ENCODE measurements around the gene PM20D1. TPM values are rescaled to one million over a fixed set of nuclear protein-coding genes. Genes with fewer than 3 reads are reported as not detected.

The PM20D1 gene
- total and polyA plus RNA-seq, 9 donors: 0.05 to 1.8 (median 0.74) TPM; not detected in 1

GRCh38 chr1:205809942-205810345, 40.0 kb downstream of the PM20D1 start:
- H3K4me3 ChIP-seq: no peak overlapping the region
- peaks cover 32% of the 10 kb centered on the region for H3K4me1 ChIP-seq (ENCODE audit: insufficient read depth)
- H3K27ac ChIP-seq: no peak overlapping the region
- no peaks in the 10 kb centered on the region for H3K36me3 ChIP-seq
- intact Hi-C loops (cut with DNase I): no loop called here
- WGBS, 3 donors: 84 to 90% (median 89%) methylated on average over 14 of the region's 14 CpGs
- no peak for DNase-seq
- TF ChIP-seq EP300 (IDR thresholded peaks at IDR 0.05): no peak
- no peaks in the 10 kb centered on the region for H3K27me3 ChIP-seq
- H3K9me3 ChIP-seq: no peaks in the 10 kb centered on the region

GRCh38 chr1:205809469-205809868, 40.5 kb downstream of the PM20D1 start:
- TF ChIP-seq CTCF (IDR thresholded peaks at IDR 0.05): no peak
- TF ChIP-seq EP300 (IDR thresholded peaks at IDR 0.05): no peak
- no peak for TF ChIP-seq POLR2A (IDR thresholded peaks at IDR 0.05)
- DNase-seq: no peak
- WGBS, 3 donors: 70 to 82% (median 78%) methylated on average over 3 of the region's 3 CpGs
- no peaks in the 10 kb centered on the region for H3K9me3 ChIP-seq
- no peaks in the 10 kb centered on the region for H3K27me3 ChIP-seq
- H3K4me3 ChIP-seq: no peak overlapping the region
- H3K36me3 ChIP-seq: no peaks in the 10 kb centered on the region
- H3K27ac ChIP-seq: no peak overlapping the region
- intact Hi-C loops (cut with DNase I): no loop called here
- H3K4me1 ChIP-seq (ENCODE audit: insufficient read depth): peaks cover 32% of the 10 kb centered on the region

DNA sequence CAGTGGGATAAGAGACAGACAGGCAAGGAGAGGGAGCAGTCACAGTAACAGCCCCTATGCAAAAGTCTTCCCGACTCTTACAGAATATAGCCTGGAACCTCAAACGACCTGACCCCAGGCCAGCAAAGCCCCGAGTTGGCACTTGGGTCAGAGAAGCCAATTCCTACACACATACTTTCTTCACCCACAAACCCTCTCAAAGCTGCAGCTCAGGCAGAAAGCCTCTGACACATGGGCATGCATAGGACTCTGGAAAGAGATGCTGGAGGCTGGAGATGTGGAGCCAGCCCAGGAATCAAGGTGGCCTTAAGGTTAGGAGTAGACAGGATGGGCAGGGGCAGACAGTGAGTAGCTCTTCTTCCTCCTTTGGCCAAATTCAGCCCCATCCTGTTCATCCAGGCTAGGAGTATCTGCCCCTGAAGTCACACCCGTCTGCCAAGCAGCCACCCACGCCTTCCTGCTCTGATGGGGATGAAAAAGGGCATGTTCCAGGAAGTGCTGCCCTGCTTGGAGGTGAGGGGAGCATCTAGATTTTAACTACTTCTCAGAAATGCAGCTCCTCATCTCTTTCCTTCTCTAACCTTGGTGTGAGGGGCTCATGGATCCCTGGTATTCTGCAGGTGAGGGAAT, 44.7 kb downstream of the PM20D1 start:
- no peak overlapping the region for H3K4me3 ChIP-seq
- no peak overlapping the region for H3K27ac ChIP-seq
- H3K4me1 ChIP-seq (ENCODE audit: insufficient read depth): peaks cover 23% of the 10 kb centered on the region
- intact Hi-C loops (cut with DNase I): no loop called here
- TF ChIP-seq EP300 (IDR thresholded peaks at IDR 0.05) (no peak), POLR2A (IDR thresholded peaks at IDR 0.05) (no peak), CTCF (IDR thresholded peaks at IDR 0.05) (no peak)
- no peaks in the 10 kb centered on the region for H3K36me3 ChIP-seq
- DNase-seq: no peak
- no peaks in the 10 kb centered on the region for H3K9me3 ChIP-seq
- H3K27me3 ChIP-seq: no peaks in the 10 kb centered on the region
- 69 to 72% (median 70%) methylated on average over 5 of the region's 5 CpGs for WGBS, 3 donors

- H3K4me3 ChIP-seq: no peak overlapping the region
- H3K36me3 ChIP-seq: no peaks in the 10 kb centered on the region
- intact Hi-C loops (cut with DNase I): loop anchor here in 1 of 4 donors (5.0 kb wide), 1 partner anchor 318 kb away; no protein-coding TSS in a partner anchor
- no peaks in the 10 kb centered on the region for H3K9me3 ChIP-seq
- H3K4me1 ChIP-seq (ENCODE audit: insufficient read depth): peaks cover 18% of the 10 kb centered on the region
- no peak overlapping the region for H3K27ac ChIP-seq
- WGBS, 3 donors: 98 to 100% (median 100%) methylated on average over 2 of the region's 2 CpGs
- TF ChIP-seq EP300 (IDR thresholded peaks at IDR 0.05) (no peak), CTCF (IDR thresholded peaks at IDR 0.05) (no peak), POLR2A (IDR thresholded peaks at IDR 0.05) (no peak)
- H3K27me3 ChIP-seq: no peaks in the 10 kb centered on the region
- DNase-seq: no peak
Observed at GRCh38 chr1:205804605-205805004, 45.3 kb downstream of the PM20D1 start.

DNA sequence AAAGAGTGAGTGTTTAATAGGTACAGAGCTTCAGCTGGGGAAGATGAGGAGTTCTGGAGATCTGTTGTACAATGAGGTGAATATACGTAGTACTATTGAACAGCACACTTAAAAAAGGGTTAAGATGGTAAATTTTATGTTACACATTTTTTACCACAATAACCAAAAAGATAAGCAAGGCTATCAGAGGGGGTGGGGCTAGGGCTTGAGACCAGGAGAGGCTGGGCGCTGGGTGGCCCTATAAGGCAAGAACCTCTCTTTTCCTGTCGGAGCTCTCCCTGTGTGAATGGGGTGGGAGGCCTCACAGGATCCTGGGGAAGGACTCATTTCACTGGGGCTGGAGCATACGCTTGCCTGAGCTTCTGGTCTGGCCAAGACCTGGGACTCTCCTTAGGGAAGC, 45.9 kb downstream of the PM20D1 start:
- Histone ChIP-seq H3K36me3 (no peaks in the 10 kb centered on the region), H3K9me3 (no peaks in the 10 kb centered on the region), H3K4me3 (no peak overlapping the region), H3K27ac (no peak overlapping the region), H3K4me1 (ENCODE audit: insufficient read depth) (peaks cover 14% of the 10 kb centered on the region), H3K27me3 (no peaks in the 10 kb centered on the region)
- TF ChIP-seq CTCF (IDR thresholded peaks at IDR 0.05): no peak
- TF ChIP-seq POLR2A (IDR thresholded peaks at IDR 0.05): no peak
- TF ChIP-seq EP300 (IDR thresholded peaks at IDR 0.05): no peak
- WGBS, 3 donors: 62 to 82% (median 67%) methylated on average over 4 of the region's 4 CpGs
- intact Hi-C loops (cut with DNase I): loop anchor here in 1 of 4 donors (5.0 kb wide), 1 partner anchor 318 kb away; no protein-coding TSS in a partner anchor
- no peak for DNase-seq
